GM12878 (cell line): Measurements from ENCODE around the gene P3H2. TPM values are rescaled to one million over a fixed set of nuclear protein-coding genes. Genes with fewer than 3 reads are reported as not detected.
"Not testable (repeated sequence)": the region's sequence is repeated elsewhere in the genome, so short reads cannot be mapped to it uniquely, and the experiment has no call there.

Source experiments
- ATAC-seq: fragments of 200-7000 bp; cut with Tn5 transposase; 3 replicates; pipeline ENCODE4 v1.9.1; 2020; ENCODE audit warnings: mild to moderate bottlenecking, moderate library complexity
- BruUV-seq: library from RNA; stranded (reverse); fragments of 400-500 nt; replicated peaks from 2 replicates; lab custom pipeline; 2021; lab: Mats Ljungman, UMichigan
- CTCF ChIA-PET: fragments of 300-600 bp; sonication (Branson Sonifier 250); formaldehyde crosslinking; extraction: SDS; loops from one replicate; lab custom pipeline; 2021; ENCODE audit warnings: inconsistent platforms; lab: Yijun Ruan, JAX
- POLR2A ChIA-PET: fragments of 350-600 bp; formaldehyde crosslinking; extraction: SDS; loops from one replicate; lab custom pipeline; 2021; ENCODE audit warnings: inconsistent platforms; lab: Charles Lee
- RAD21 ChIA-PET: fragments of 300-600 bp; sonication (Branson Sonifier 250); formaldehyde crosslinking; loops from one replicate; lab custom pipeline; 2023; ENCODE audit warnings: antibody characterized with exemption; ENCODE audit not compliant: unreplicated experiment; lab: Charles Lee
- SMC1A ChIA-PET: fragments of 300-600 bp; sonication (Branson Sonifier 250); formaldehyde crosslinking; loops from one replicate; lab custom pipeline; 2023; ENCODE audit not compliant: unreplicated experiment, uncharacterized antibody; lab: Charles Lee
- DNase-seq: peaks from one replicate; pipeline ENCODE4 v3.0.0-alpha.2; 2011; ENCODE audit warnings: low read depth, low spot score
- FAIRE-seq: peaks from 3 replicates; lab custom pipeline; 2011; peaks lifted over from hg19 to GRCh38; lab: Jason Lieb, UNC
- H2AFZ ChIP-seq: 2 replicates; pipeline ENCODE4 v1.6.0; 2011; ENCODE audit warnings: low read depth, low read length, control low read depth; ENCODE audit not compliant: control insufficient read depth
- H3K27ac ChIP-seq: 2 replicates; pipeline ENCODE4 v1.5.1; 2011; ENCODE audit warnings: control low read depth; ENCODE audit not compliant: control insufficient read depth, insufficient read depth
- H3K27me3 ChIP-seq, 2 experiments: replicated peaks in 1 of 2; 2 replicates each; pipeline versions ENCODE4 v1.6.0 to v1.6.1; 2011; ENCODE audit warnings: low read length in 1 of 2; ENCODE audit not compliant: control insufficient read depth in 2 of 2, insufficient read depth in 2 of 2
- H3K36me3 ChIP-seq, 2 experiments: 2 replicates each; pipeline ENCODE4 v1.5.1; 2011; ENCODE audit warnings: low read length in 1 of 2; ENCODE audit not compliant: control insufficient read depth in 2 of 2, insufficient read depth in 2 of 2
- H3K4me1 ChIP-seq: 2 replicates; pipeline ENCODE4 v1.6.1; 2011; ENCODE audit warnings: mild to moderate bottlenecking, low read length, moderate library complexity, mixed read lengths; ENCODE audit not compliant: control insufficient read depth, insufficient read depth
- H3K4me2 ChIP-seq: 2 replicates; pipeline ENCODE4 v1.6.0; 2011; ENCODE audit warnings: control low read depth; ENCODE audit not compliant: control insufficient read depth, insufficient read depth
- H3K4me3 ChIP-seq: fragments of 200-600 bp; sonication (generic); 2 replicates; pipeline ENCODE4 v1.5.1; 2016
- H3K79me2 ChIP-seq: 2 replicates; pipeline ENCODE4 v1.6.0; 2011; ENCODE audit warnings: low read length; ENCODE audit not compliant: control insufficient read depth, insufficient read depth
- H3K9ac ChIP-seq: 2 replicates; pipeline ENCODE4 v1.8.0; 2011; ENCODE audit warnings: low read length, control low read depth, mixed read lengths; ENCODE audit not compliant: control insufficient read depth, insufficient read depth
- H3K9me3 ChIP-seq: replicated peaks from 3 replicates; pipeline ENCODE4 v1.5.1; 2011; ENCODE audit warnings: mild to moderate bottlenecking, low read length; ENCODE audit not compliant: control insufficient read depth, insufficient read depth
- H4K20me1 ChIP-seq: 2 replicates; pipeline ENCODE4 v1.6.0; 2011; ENCODE audit not compliant: control insufficient read depth, insufficient read depth
- BCL11A ChIP-seq: IDR thresholded peaks from 2 replicates; pipeline ENCODE4 v1.6.1; 2011; ENCODE audit warnings: low read depth, low read length
- WGBS: methylation state at CpG from one replicate; pipeline ENCODE4 v1.1.6; 2016; ENCODE audit warnings: low lambda C conversion rate; ENCODE audit not compliant: insufficient replicate concordance, insufficient coverage; ENCODE audit errors: missing lambda C conversion rate; 5-methylcytosine and 5-hydroxymethylcytosine counted together
- in situ Hi-C: fragments of 300-500 bp; cut with MboI; formaldehyde crosslinking; loops from 9 replicates; pipeline ENCODE4 v1.14.3; 2018; ENCODE audit warnings: mixed read lengths
- intact Hi-C: fragments of 100-400 bp; cut with micrococcal nuclease; formaldehyde crosslinking; loops from one replicate; pipeline ENCODE4 v1.14.2; 2022; ENCODE audit not compliant: unreplicated experiment
- polyA plus RNA-seq, 11 experiments: library from polyadenylated mRNA; depleted of rRNA in 4 of 11; unstranded in 6 of 11; stranded (reverse) in 5 of 11; fragments of >200 nt; fragmentation: Nextera tagmentation in 4 of 11; fragmentation: Illumina TruSeq in 1 of 11; extraction: Ambion mirVana in 4 of 11; extraction: Trizol in 1 of 11; gene quantifications; 1 replicate in 1 of 11; 2 replicates in 10 of 11; pipeline versions ENCODE4 v1.2.1 to v1.2.3, GENCODE V29; 2011 to 2016; ENCODE audit warnings: inconsistent platforms in 2 of 11, missing spikeins in 2 of 11, low read depth in 1 of 11
- total RNA-seq, 4 experiments: library from RNA; depleted of rRNA in 3 of 4; stranded (reverse); fragments of >200 nt in 3 of 4; fragmentation: Illumina TruSeq in 1 of 4; extraction: Trizol in 1 of 4; gene quantifications; 2 replicates each; pipeline versions ENCODE4 v1.2.1 to v1.2.3, GENCODE V29; 2013 to 2021
- TF ChIP-seq, protein P1 (sequence below): fragments of 450-650 bp; IDR thresholded peaks from 2 replicates; pipeline ENCODE4 v1.6.1; 2016; ENCODE audit warnings: mild to moderate bottlenecking, moderate library complexity, borderline replicate concordance

Gene P3H2
- total and polyA plus RNA-seq, 10 of the 15 experiments (the other 5 are each of a cell fraction or from before 2014, with no cell fraction given) = 27.0 to 97.6 (median 83.2) TPM

DNA sequence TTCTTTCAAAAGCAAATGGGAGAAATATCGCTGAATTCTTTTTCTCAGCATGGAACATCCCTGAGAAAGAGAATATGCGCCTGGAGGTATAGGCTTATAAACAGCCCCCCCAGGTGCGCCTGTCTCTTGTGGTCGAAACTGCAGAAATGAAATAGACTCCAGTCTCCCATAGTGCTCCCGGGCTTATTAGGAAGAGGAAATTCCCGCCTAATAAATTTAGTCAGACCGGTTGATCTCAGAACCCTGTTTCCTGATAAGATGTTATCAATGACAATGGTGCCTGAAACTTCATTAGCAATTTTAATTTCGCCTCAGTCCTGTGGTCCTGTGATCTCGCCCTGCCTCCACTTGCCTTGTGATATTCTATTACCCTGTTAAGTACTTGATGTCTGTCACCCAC lies 41.3 kb upstream of the P3H2 start:
- in situ Hi-C loops, H3K4me1 ChIP-seq, FAIRE-seq, H3K36me3 ChIP-seq, intact Hi-C loops, POLR2A ChIA-PET, ATAC-seq, H3K79me2 ChIP-seq, CTCF ChIA-PET, H3K27ac ChIP-seq, H3K4me3 ChIP-seq, H3K9me3 ChIP-seq, H3K9ac ChIP-seq, H2AFZ ChIP-seq, H4K20me1 ChIP-seq, SMC1A ChIA-PET, BruUV-seq, H3K4me2 ChIP-seq, RAD21 ChIA-PET, H3K27me3 ChIP-seq, DNase-seq: not testable (repeated sequence)
- WGBS = 58% methylated on average over 8 of the region's 9 CpGs

DNA sequence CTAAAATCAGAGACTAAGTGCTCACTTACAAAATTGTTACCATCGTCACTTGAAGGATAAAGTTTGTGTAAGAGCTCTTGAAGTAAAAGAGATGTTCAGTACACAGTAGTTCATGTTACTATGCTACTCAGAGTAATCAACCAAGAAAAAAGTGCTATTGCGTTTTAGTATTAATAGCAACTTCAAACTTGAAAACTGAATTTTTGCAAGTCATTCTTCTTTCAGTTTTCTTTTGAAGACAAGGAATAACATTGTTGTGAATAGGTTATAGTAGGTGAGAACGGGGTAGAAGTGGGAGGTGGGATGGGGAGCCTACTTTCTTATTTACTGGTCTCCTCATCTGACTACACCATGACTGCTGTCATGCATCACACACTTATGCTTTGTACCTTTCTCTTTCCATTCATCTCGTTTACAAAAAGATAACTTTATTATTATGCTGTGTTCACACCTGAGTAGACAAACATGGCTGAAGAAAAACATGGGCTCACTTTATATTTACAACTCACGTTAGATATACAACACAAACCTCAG lies 39.3 kb upstream of the P3H2 start:
- FAIRE-seq = no peak
- Histone ChIP-seq H3K4me1 (no peaks in the 10 kb centered on the region), H3K4me3 (no peak overlapping the region), H3K9me3 (no peaks in the 10 kb centered on the region), H3K27ac (no peak overlapping the region), H3K9ac (no peak overlapping the region), H3K36me3 (no peaks in the 10 kb centered on the region), H3K4me2 (no peak overlapping the region), H3K79me2 (no peaks in the 10 kb centered on the region), H3K27me3 (no peaks in the 10 kb centered on the region), H4K20me1 (no peaks in the 10 kb centered on the region), H2AFZ (no peak overlapping the region)
- ChIA-PET POLR2A (no interaction called here), SMC1A (interaction anchor here (0.7 to 1.6 kb wide), 4 partner anchors 9 to 38 kb away, joined by 3 to 5 read pairs (median 3); no protein-coding TSS in a partner anchor), CTCF (no interaction called here), RAD21 (no interaction called here)
- 32% methylated on average over 5 of the region's 5 CpGs for WGBS
- peak; percentile 45 for ATAC-seq
- DNase-seq = no peak
- TF ChIP-seq, protein P1, sequence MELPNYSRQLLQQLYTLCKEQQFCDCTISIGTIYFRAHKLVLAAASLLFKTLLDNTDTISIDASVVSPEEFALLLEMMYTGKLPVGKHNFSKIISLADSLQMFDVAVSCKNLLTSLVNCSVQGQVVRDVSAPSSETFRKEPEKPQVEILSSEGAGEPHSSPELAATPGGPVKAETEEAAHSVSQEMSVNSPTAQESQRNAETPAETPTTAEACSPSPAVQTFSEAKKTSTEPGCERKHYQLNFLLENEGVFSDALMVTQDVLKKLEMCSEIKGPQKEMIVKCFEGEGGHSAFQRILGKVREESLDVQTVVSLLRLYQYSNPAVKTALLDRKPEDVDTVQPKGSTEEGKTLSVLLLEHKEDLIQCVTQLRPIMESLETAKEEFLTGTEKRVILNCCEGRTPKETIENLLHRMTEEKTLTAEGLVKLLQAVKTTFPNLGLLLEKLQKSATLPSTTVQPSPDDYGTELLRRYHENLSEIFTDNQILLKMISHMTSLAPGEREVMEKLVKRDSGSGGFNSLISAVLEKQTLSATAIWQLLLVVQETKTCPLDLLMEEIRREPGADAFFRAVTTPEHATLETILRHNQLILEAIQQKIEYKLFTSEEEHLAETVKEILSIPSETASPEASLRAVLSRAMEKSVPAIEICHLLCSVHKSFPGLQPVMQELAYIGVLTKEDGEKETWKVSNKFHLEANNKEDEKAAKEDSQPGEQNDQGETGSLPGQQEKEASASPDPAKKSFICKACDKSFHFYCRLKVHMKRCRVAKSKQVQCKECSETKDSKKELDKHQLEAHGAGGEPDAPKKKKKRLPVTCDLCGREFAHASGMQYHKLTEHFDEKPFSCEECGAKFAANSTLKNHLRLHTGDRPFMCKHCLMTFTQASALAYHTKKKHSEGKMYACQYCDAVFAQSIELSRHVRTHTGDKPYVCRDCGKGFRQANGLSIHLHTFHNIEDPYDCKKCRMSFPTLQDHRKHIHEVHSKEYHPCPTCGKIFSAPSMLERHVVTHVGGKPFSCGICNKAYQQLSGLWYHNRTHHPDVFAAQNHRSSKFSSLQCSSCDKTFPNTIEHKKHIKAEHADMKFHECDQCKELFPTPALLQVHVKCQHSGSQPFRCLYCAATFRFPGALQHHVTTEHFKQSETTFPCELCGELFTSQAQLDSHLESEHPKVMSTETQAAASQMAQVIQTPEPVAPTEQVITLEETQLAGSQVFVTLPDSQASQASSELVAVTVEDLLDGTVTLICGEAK = peak; percentile 80
- no peak for TF ChIP-seq BCL11A
- in situ Hi-C loops (no loop called here), intact Hi-C loops (no loop called here)
- BruUV-seq = no TSS peak
